Stimulated activated CD4-positive, alpha-beta T cell treated with anti-CD3 and anti-CD28 coated beads, Interleukin-2, amount 100 ng/mL, for 24 hours (primary cell): ENCODE measurements around the gene TMEM221.

Experiments
- DNase-seq, 2 donors: peaks; one replicate each; pipeline ENCODE4 v3.0.0-alpha.2; 2020

The TMEM221 gene

GRCh38 chr19:17404621-17405249, 43.7 kb downstream of the TMEM221 start:
- DNase-seq = no peak

GRCh38 chr19:17404015-17404414, 44.5 kb downstream of the TMEM221 start:
- peak in 1 of 2 donors; percentile 32 for DNase-seq

GRCh38 chr19:17402982-17403855, 45.2 kb downstream of the TMEM221 start:
- peak; percentile 59 for DNase-seq

GRCh38 chr19:17401628-17402027, 46.8 kb downstream of the TMEM221 start:
- no peak for DNase-seq

- no peak for DNase-seq
These were observed 49.5 kb downstream of the TMEM221 start for GRCh38 chr19:17398902-17399527.

- DNase-seq = peak; percentile 83 to 87
These were observed 53.5 kb downstream of the TMEM221 start for GRCh38 chr19:17394891-17395415.

GRCh38 chr19:17393914-17394313, 54.6 kb downstream of the TMEM221 start, which contains the start of gene CCDC194:
Gene CCDC194 (minus strand): TSS chr19:17394196. CDS start chr19:17394158, 38 bp downstream.
- no peak for DNase-seq

GRCh38 chr19:17393002-17393401, 55.5 kb downstream of the TMEM221 start:
- no peak for DNase-seq

GRCh38 chr19:17391371-17392151, 56.9 kb downstream of the TMEM221 start:
- no peak for DNase-seq

- DNase-seq = peak; percentile 94 to 95
These were observed 57.6 kb downstream of the TMEM221 start for GRCh38 chr19:17390665-17391370.

GRCh38 chr19:17389957-17390664, 58.4 kb downstream of the TMEM221 start:
- no peak for DNase-seq

GRCh38 chr19:17389288-17389687, 59.2 kb downstream of the TMEM221 start:
- DNase-seq = no peak

- DNase-seq = peak; percentile 76
These were observed 62.4 kb downstream of the TMEM221 start for GRCh38 chr19:17385878-17386611.
